Aorta (tissue), 5 donors: ENCODE measurements around the gene MGARP. TPM values are rescaled to one million over a fixed set of nuclear protein-coding genes. Genes with fewer than 3 reads are reported as not detected.
"Not testable (repeated sequence)": the region's sequence is repeated elsewhere in the genome, so short reads cannot be mapped to it uniquely, and the experiment has no call there.

ENCODE experiments used
- ATAC-seq: fragments of 200-7000 bp; cut with Tn5 transposase; one replicate; pipeline ENCODE4 v1.9.1; 2022; ENCODE audit warnings: moderate library complexity; ENCODE audit not compliant: low FRiP score
- DNase-seq, 2 donors: peaks; one replicate each; pipeline ENCODE4 v3.0.0-alpha.2; 2020
- H3K27ac ChIP-seq, 2 donors: one replicate each; pipeline ENCODE4 v1.5.1; 2013; ENCODE audit warnings: low read length in 2 of 2, mild to moderate bottlenecking in 2 of 2, moderate library complexity in 2 of 2, control low read depth in 1 of 2, inconsistent platforms in 1 of 2, low read depth in 1 of 2
- H3K27me3 ChIP-seq, 2 donors: one replicate each; pipeline ENCODE4 v1.6.1; 2013; ENCODE audit warnings: control low read depth in 1 of 2, low read length in 1 of 2, mild to moderate bottlenecking in 1 of 2, moderate library complexity in 1 of 2; ENCODE audit not compliant: insufficient read depth in 2 of 2, control insufficient read depth in 1 of 2
- H3K36me3 ChIP-seq, 2 donors: one replicate each; pipeline ENCODE4 v1.6.1; 2013; ENCODE audit warnings: control low read depth in 1 of 2, low read length in 1 of 2, mild to moderate bottlenecking in 1 of 2; ENCODE audit not compliant: insufficient read depth in 2 of 2, control insufficient read depth in 1 of 2
- H3K4me1 ChIP-seq, 2 donors: one replicate each; pipeline ENCODE4 v1.6.1; 2013; ENCODE audit warnings: low read length in 2 of 2, control low read depth in 1 of 2, mild to moderate bottlenecking in 1 of 2, moderate library complexity in 1 of 2; ENCODE audit not compliant: insufficient read depth in 2 of 2, control insufficient read depth in 1 of 2
- H3K4me3 ChIP-seq, 2 donors: one replicate each; pipeline ENCODE4 v1.5.1; 2013; ENCODE audit warnings: low read length in 2 of 2, control low read depth in 1 of 2, mild to moderate bottlenecking in 1 of 2
- H3K9me3 ChIP-seq: one replicate; pipeline ENCODE4 v1.6.1; 2013; ENCODE audit warnings: mild to moderate bottlenecking, low read length; ENCODE audit not compliant: control insufficient read depth
- WGBS, 2 donors: extraction: QIAGEN DNeasy Blood & Tissue Kit; methylation state at CpG; one replicate each; pipeline ENCODE4 v1.1.7; 2013; 5-methylcytosine and 5-hydroxymethylcytosine counted together
- intact Hi-C, 2 donors: fragments of 100-400 bp; cut with DNase I; formaldehyde crosslinking; loops; one replicate each; pipeline versions ENCODE4 v1.14.2 to v1.15.0; 2022
- polyA plus RNA-seq, 2 donors: library from polyadenylated mRNA; stranded (reverse); fragments of 200-250 nt; gene quantifications; one replicate each; pipeline ENCODE4 v1.2.3, GENCODE V29; 2013
- total RNA-seq, 2 donors: library from RNA; stranded (reverse); fragmentation: NEBNext Ultra II Directional; extraction: Animal tissue kit (Norgen Biotek cat#: 25700); gene quantifications; one replicate each; pipeline ENCODE4 v1.2.1, GENCODE V29; 2021
- donor health status: healthy with polysubstance abuse.
- donor health status: Bipolar disorder and iron deficiency.
- donor health status: DM: no; HTN: no; CAD: no.
- donor health status: DM: no; HTN: no; CAD: no.
- donor health status: DM: yes; HTN: yes; CAD: no.

MGARP gene
- total and polyA plus RNA-seq, 4 donors = 2.2 to 17.6 (median 6.3) TPM

DNA sequence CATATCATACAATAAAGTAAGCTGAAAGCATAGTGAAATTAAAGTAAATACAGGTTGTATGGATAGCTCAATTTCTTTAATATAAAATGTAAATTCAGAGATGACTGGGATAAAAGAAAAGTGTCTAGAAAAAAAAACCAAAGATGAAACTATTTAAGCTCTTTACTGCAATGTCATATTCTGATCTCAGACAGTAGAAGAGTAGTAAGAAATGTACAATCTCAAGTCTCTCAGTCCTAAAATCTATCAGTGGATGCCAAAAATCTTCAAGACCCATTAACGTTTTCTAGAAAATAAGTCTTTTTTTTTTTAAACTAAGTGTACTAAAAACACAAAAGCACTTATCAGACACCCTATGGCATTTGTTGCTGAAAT lies 13.8 kb downstream of the MGARP start:
- Histone ChIP-seq H3K4me1 (no peaks in the 10 kb centered on the region), H3K9me3 (no peaks in the 10 kb centered on the region), H3K4me3 (no peak overlapping the region), H3K27me3 (no peaks in the 10 kb centered on the region), H3K36me3 (no peaks in the 10 kb centered on the region), H3K27ac (no peak overlapping the region)
- intact Hi-C loops = no loop called here
- no peak for DNase-seq
- 0 to 3% methylated on average over 1 of the region's 1 CpG for WGBS, 2 donors
- ATAC-seq = peak; percentile 11

DNA sequence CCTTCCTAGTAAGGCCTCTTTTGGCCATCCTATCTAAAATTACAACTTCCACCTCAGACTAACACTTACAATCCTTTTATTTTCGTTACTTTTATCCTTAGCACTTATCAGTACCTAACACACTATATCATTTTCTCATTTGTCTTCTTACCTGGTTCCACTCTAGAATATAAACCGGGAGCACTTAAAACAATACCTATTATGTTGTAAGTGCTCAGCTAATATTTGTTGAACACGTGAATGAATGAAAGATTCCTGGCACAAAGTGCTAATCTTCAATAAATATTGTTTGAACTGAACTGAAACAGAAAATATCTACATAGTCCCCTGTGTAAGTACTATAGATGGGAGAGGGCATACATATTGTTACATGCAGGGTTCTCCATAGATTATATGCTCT lies 14.4 kb downstream of the MGARP start:
- intact Hi-C loops = no loop called here
- DNase-seq = no peak
- 58 to 60% methylated on average over 3 of the region's 3 CpGs for WGBS, 2 donors
- H3K4me1 ChIP-seq = no peaks in the 10 kb centered on the region
- no peaks in the 10 kb centered on the region for H3K36me3 ChIP-seq
- no peaks in the 10 kb centered on the region for H3K27me3 ChIP-seq
- H3K27ac ChIP-seq = no peak overlapping the region
- H3K4me3 ChIP-seq = no peak overlapping the region
- no peaks in the 10 kb centered on the region for H3K9me3 ChIP-seq
- ATAC-seq = no peak

DNA sequence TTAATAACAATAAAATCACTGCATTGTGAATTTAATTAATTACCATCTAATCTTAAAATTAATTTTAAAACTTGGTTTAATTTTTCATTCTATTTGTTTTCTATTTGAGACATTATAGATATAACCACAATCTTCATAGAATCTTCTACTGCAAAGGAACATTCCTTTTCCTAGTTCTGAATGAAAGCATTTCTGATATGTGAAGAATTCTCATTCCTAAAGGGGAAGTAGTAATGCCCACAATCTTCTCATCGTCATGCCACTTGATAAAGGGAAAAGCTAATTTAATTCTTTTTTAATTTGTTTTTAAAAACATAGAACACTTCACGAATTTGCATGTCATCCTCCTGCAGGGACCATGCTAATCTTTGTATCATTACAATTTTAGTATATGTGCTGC lies 23.7 kb downstream of the MGARP start:
- ATAC-seq (no peak), DNase-seq (no peak)
- Histone ChIP-seq H3K9me3 (no peaks in the 10 kb centered on the region), H3K27me3 (no peaks in the 10 kb centered on the region), H3K4me3 (no peak overlapping the region), H3K4me1 (no peaks in the 10 kb centered on the region), H3K27ac (no peak overlapping the region), H3K36me3 (no peaks in the 10 kb centered on the region)
- WGBS, 2 donors = 18 to 32% methylated on average over 2 of the region's 2 CpGs
- intact Hi-C loops = no loop called here

DNA sequence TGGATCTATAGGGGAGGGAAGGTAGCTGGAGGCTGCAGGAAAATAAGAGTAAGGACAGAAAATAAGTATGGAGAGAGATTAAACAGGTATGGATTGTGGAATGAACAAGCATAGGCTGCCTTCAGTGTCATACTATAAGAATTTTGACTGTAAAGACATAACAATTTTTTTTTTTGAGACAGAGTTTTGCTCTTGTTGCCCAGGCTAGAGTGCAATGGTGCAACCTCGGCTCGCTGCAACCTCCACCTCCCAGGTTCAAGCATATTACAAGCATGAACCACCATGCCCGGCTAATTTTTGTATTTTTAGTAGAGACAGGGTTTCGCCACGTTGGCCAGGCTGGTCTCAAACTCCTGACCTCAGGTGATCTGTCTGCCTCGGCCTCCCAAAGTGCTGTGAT lies 24.4 kb downstream of the MGARP start:
- H3K27ac ChIP-seq, intact Hi-C loops, DNase-seq, H3K4me1 ChIP-seq, H3K4me3 ChIP-seq, H3K36me3 ChIP-seq, H3K9me3 ChIP-seq, ATAC-seq, H3K27me3 ChIP-seq: not testable (repeated sequence)
- 94 to 96% methylated on average over 6 of the region's 6 CpGs for WGBS, 2 donors

DNA sequence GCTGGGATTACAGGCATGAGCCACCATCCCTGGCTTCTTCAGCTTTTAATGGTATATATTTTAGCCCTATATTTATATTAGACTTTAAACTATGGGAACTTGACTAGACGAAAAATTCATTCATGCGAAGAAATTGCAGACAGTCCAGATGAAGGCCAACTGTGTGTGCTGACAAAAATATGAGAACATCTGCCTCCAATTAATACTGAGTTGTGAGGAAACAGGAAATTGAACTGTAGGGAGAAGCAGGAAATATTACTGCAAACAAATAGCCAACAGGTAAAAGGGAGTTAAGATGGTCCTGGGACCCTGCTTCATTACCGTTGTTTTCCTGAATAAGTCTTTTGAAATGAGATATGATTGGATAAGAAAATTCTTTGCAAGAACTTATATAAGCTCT lies 26.3 kb downstream of the MGARP start:
- intact Hi-C loops = no loop called here
- H3K27ac ChIP-seq = no peak overlapping the region
- 90 to 93% methylated on average over 3 of the region's 3 CpGs for WGBS, 2 donors
- H3K27me3 ChIP-seq = no peaks in the 10 kb centered on the region
- no peak overlapping the region for H3K4me3 ChIP-seq
- H3K36me3 ChIP-seq = no peaks in the 10 kb centered on the region
- H3K4me1 ChIP-seq = no peaks in the 10 kb centered on the region
- no peaks in the 10 kb centered on the region for H3K9me3 ChIP-seq
- no peak for DNase-seq
- ATAC-seq = no peak

DNA sequence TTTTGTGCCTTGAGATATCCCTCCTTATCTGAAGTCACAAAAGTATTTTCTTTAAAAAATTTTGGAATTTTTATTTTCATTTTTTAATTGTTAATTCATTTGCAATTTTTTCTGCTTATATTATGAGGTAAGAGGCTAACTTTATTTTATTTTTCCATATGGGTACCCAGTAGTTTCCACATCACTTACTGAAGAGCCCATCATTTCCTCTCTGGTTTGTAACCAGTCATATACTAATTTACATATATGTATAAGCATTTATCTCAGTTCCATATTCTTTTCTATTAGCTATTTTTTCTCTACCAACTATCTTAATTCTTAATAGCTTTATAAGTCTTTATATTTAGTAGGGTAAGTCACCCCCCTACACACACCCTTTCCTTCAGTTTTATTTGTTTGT lies 27.0 kb downstream of the MGARP start:
- ATAC-seq (no peak), DNase-seq (no peak)
- Histone ChIP-seq H3K4me1 (no peaks in the 10 kb centered on the region), H3K36me3 (no peaks in the 10 kb centered on the region), H3K27me3 (no peaks in the 10 kb centered on the region), H3K9me3 (no peaks in the 10 kb centered on the region), H3K4me3 (no peak overlapping the region), H3K27ac (no peak overlapping the region)
- intact Hi-C loops = no loop called here

DNA sequence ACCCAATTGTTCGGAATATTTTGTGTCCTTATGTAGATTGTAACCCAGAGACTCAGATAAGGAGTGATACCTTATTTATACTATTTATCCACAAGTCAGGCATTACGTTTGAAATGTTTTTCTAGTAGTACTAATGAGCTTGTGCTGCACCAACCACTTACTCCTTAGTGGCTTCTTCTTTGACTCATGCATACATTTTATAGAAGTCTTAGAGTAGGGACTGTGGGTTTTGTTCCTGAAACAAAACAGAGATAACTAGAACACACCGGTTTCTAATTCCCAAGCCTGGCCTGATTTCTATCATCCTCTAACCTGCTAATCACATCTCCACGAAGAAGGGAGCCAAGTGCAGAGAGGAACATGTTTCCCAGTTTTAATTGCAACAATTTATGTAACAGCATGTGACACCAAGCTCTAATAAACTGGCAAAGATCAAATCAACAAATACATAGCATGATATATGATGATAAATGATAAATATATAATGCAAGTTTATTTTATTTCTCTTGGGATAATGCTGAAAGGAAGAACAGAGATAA lies 32.3 kb downstream of the MGARP start:
- Histone ChIP-seq H3K27ac (no peak overlapping the region), H3K9me3 (no peaks in the 10 kb centered on the region), H3K27me3 (no peaks in the 10 kb centered on the region), H3K4me1 (peaks cover 3% of the 10 kb centered on the region in 2 donors), H3K36me3 (no peaks in the 10 kb centered on the region), H3K4me3 (no peak overlapping the region)
- ATAC-seq (no peak), DNase-seq (no peak)
- WGBS, 2 donors = 21 to 31% methylated on average over 4 of the region's 4 CpGs
- intact Hi-C loops = no loop called here

DNA sequence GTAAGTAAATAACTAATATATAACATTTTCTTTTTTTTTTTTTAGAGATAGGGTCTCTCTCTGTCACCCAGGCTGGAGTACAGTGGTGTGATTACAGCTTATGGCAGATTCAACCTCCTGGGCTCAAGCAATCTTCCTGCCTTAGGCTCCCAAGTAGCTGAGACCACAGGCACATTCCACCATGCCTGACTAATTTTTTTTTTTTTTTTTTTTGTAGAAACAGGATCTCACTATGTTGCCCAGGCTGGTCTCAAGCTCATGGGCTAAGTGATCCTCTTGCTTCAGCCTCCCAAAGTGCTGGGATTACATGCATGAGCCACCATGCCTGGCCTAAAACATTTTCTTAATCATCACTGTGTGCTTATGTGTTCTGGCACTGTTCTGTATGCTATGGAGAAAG lies 32.8 kb downstream of the MGARP start:
- peaks cover 3% of the 10 kb centered on the region in 2 donors for H3K4me1 ChIP-seq
- no peaks in the 10 kb centered on the region for H3K9me3 ChIP-seq
- no peaks in the 10 kb centered on the region for H3K27me3 ChIP-seq
- H3K4me3 ChIP-seq = no peak overlapping the region
- ATAC-seq (no peak), DNase-seq (no peak)
- H3K27ac ChIP-seq = no peak overlapping the region
- intact Hi-C loops = no loop called here
- H3K36me3 ChIP-seq = no peaks in the 10 kb centered on the region

DNA sequence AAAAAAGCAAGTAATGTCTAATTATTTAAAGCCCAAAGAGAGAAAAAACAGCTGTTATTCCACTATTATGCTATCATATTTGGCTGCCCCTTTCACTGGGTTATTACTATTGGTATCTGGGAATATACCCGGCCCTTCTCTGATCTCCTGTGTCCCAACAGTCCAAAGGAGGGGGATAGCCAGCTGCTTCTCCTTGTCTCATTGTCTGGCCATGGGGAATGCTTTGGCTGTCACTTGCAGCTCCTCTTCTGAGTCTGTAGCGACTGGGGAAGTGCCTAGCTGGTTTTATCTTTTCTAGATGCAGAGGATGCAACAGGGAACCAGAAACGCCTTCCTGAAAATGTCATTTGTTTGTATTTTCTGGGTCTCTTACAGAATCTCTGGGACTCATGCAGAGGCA lies 33.9 kb downstream of the MGARP start:
- Histone ChIP-seq H3K4me3 (no peak overlapping the region), H3K36me3 (no peaks in the 10 kb centered on the region), H3K27me3 (no peaks in the 10 kb centered on the region), H3K9me3 (no peaks in the 10 kb centered on the region), H3K27ac (peak overlapping the region in 1 of 2 donors; percentile 71), H3K4me1 (peaks cover 3% of the 10 kb centered on the region in 2 donors)
- no peak for ATAC-seq
- intact Hi-C loops = no loop called here
- DNase-seq = no peak
- 35 to 42% methylated on average over 3 of the region's 3 CpGs for WGBS, 2 donors
